ENCODE results near the gene DIMT1.

The DIMT1 gene

GRCh38 chr5:62348723-62349481 lies 54.8 kb downstream of the DIMT1 start:
- H3K27ac ChIP-seq (ENCODE audit: low read length, poor library complexity, severe bottlenecking), result no peak overlapping the region
- H2BK15ac ChIP-seq (ENCODE audit: low read depth, poor library complexity, severe bottlenecking), result no peak overlapping the region
- H3K18ac ChIP-seq (ENCODE audit: low read depth in 1 of 2, low read length in 2 of 2), result no peak overlapping the region
- H2AFZ ChIP-seq (ENCODE audit: low read depth, low read length), result no peak overlapping the region
- no peak overlapping the region for H3K14ac ChIP-seq (ENCODE audit: low read length in 2 of 2)
- peak overlapping the region; percentile 18 for H3K9ac ChIP-seq (ENCODE audit: low read length)
- no peaks in the 10 kb centered on the region for H3K4me1 ChIP-seq (ENCODE audit: control insufficient read depth, insufficient read depth, low read depth, low read length)
- peaks cover 7% of the 10 kb centered on the region for H3K79me1 ChIP-seq (replicated peaks; ENCODE audit: low read length, poor library complexity, severe bottlenecking)
- WGBS, result 100% methylated on average over 1 of the region's 1 CpG
- H3K23ac ChIP-seq (ENCODE audit: low read length in 2 of 2), result no peak overlapping the region
- H3K27me3 ChIP-seq (ENCODE audit: control insufficient read depth in 1 of 2, insufficient read depth in 1 of 2, low read length in 2 of 2), result no peaks in the 10 kb centered on the region
- H2BK120ac ChIP-seq (ENCODE audit: low read depth, low read length), result no peak overlapping the region
- DNase-seq, result no peak
- H3K4me3 ChIP-seq (ENCODE audit: insufficient read depth in 1 of 2, low read depth in 1 of 2, low read length in 2 of 2), result no peak overlapping the region
- H2BK12ac ChIP-seq (ENCODE audit: low read length in 2 of 2), result no peak overlapping the region
- no peak overlapping the region for H4K8ac ChIP-seq (ENCODE audit: low read length)
- no peaks in the 10 kb centered on the region for H3K9me3 ChIP-seq (ENCODE audit: control insufficient read depth, low read length)
- H2BK5ac ChIP-seq (ENCODE audit: low read depth, low read length, poor library complexity, severe bottlenecking), result no peak overlapping the region
- H4K91ac ChIP-seq (ENCODE audit: low read length), result no peak overlapping the region
- peaks cover 11 to 44% of the 10 kb centered on the region in 2 experiments for H3K36me3 ChIP-seq (ENCODE audit: control insufficient read depth in 1 of 2, insufficient read depth in 2 of 2, low read depth in 1 of 2, low read length in 2 of 2)
- no peak overlapping the region for H3K4ac ChIP-seq (ENCODE audit: low read depth in 1 of 2, low read length in 2 of 2)
- H2AK5ac ChIP-seq (ENCODE audit: low read length, severe bottlenecking), result no peak overlapping the region
- no peak overlapping the region for H3K4me2 ChIP-seq (ENCODE audit: low read length, poor library complexity, severe bottlenecking)

DNA sequence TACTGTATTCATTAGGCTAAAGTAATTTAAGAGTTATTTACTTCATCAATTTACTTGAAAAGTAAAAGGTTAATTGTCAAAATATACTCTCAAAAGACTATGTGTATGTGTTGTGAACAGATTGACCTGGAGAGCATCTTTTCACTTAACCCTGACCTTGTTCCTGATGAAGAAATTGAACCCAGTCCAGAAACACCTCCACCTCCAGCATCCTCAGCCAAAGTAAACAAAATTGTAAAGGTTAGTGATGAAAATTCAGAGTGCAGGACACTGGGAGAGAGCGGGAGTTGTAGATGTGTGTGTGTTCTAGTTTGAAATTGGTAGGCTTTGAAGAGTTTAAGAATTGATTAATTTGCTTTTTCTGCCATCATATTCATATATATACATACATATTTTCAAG lies 55.8 kb downstream of the DIMT1 start:
- Histone ChIP-seq H3K27me3 (ENCODE audit: control insufficient read depth in 1 of 2, insufficient read depth in 1 of 2, low read length in 2 of 2) (no peaks in the 10 kb centered on the region), H2AK5ac (ENCODE audit: low read length, severe bottlenecking) (no peak overlapping the region), H3K79me1 (replicated peaks; ENCODE audit: low read length, poor library complexity, severe bottlenecking) (peaks cover 7% of the 10 kb centered on the region), H2BK5ac (ENCODE audit: low read depth, low read length, poor library complexity, severe bottlenecking) (no peak overlapping the region), H2AFZ (ENCODE audit: low read depth, low read length) (no peak overlapping the region), H3K4me1 (ENCODE audit: control insufficient read depth, insufficient read depth, low read depth, low read length) (no peaks in the 10 kb centered on the region), H2BK120ac (ENCODE audit: low read depth, low read length) (no peak overlapping the region), H3K18ac (ENCODE audit: low read depth in 1 of 2, low read length in 2 of 2) (no peak overlapping the region), H3K4ac (ENCODE audit: low read depth in 1 of 2, low read length in 2 of 2) (no peak overlapping the region), H2BK15ac (ENCODE audit: low read depth, poor library complexity, severe bottlenecking) (no peak overlapping the region), H4K8ac (ENCODE audit: low read length) (no peak overlapping the region), H3K9ac (ENCODE audit: low read length) (no peak overlapping the region), H3K14ac (ENCODE audit: low read length in 2 of 2) (no peak overlapping the region), H2BK12ac (ENCODE audit: low read length in 2 of 2) (no peak overlapping the region), H3K27ac (ENCODE audit: low read length, poor library complexity, severe bottlenecking) (no peak overlapping the region), H4K91ac (ENCODE audit: low read length) (no peak overlapping the region), H3K9me3 (ENCODE audit: control insufficient read depth, low read length) (no peaks in the 10 kb centered on the region), H3K4me2 (ENCODE audit: low read length, poor library complexity, severe bottlenecking) (no peak overlapping the region), H3K36me3 (ENCODE audit: control insufficient read depth in 1 of 2, insufficient read depth in 2 of 2, low read depth in 1 of 2, low read length in 2 of 2) (peaks cover 11 to 34% of the 10 kb centered on the region in 2 experiments), H3K23ac (ENCODE audit: low read length in 2 of 2) (no peak overlapping the region), H3K4me3 (ENCODE audit: insufficient read depth in 1 of 2, low read depth in 1 of 2, low read length in 2 of 2) (no peak overlapping the region)
- DNase-seq, result no peak
- WGBS, result 80% methylated on average over 1 of the region's 1 CpG

GRCh38 chr5:62346748-62347147 lies 57.0 kb downstream of the DIMT1 start:
- peaks cover 6% of the 10 kb centered on the region for H3K79me1 ChIP-seq (replicated peaks; ENCODE audit: low read length, poor library complexity, severe bottlenecking)
- H3K18ac ChIP-seq (ENCODE audit: low read depth in 1 of 2, low read length in 2 of 2), result no peak overlapping the region
- 100% methylated on average over 2 of the region's 2 CpGs for WGBS
- H3K36me3 ChIP-seq (ENCODE audit: control insufficient read depth in 1 of 2, insufficient read depth in 2 of 2, low read depth in 1 of 2, low read length in 2 of 2), result peaks cover 11 to 27% of the 10 kb centered on the region in 2 experiments
- H4K91ac ChIP-seq (ENCODE audit: low read length), result no peak overlapping the region
- no peak overlapping the region for H3K4me3 ChIP-seq (ENCODE audit: insufficient read depth in 1 of 2, low read depth in 1 of 2, low read length in 2 of 2)
- H3K9me3 ChIP-seq (ENCODE audit: control insufficient read depth, low read length), result no peaks in the 10 kb centered on the region
- no peak overlapping the region for H2BK12ac ChIP-seq (ENCODE audit: low read length in 2 of 2)
- no peak overlapping the region for H2BK120ac ChIP-seq (ENCODE audit: low read depth, low read length)
- H2BK15ac ChIP-seq (ENCODE audit: low read depth, poor library complexity, severe bottlenecking), result no peak overlapping the region
- H2AFZ ChIP-seq (ENCODE audit: low read depth, low read length), result no peak overlapping the region
- no peak for DNase-seq
- no peak overlapping the region for H3K4ac ChIP-seq (ENCODE audit: low read depth in 1 of 2, low read length in 2 of 2)
- no peak overlapping the region for H3K9ac ChIP-seq (ENCODE audit: low read length)
- no peak overlapping the region for H2BK5ac ChIP-seq (ENCODE audit: low read depth, low read length, poor library complexity, severe bottlenecking)
- no peak overlapping the region for H2AK5ac ChIP-seq (ENCODE audit: low read length, severe bottlenecking)
- no peak overlapping the region for H3K27ac ChIP-seq (ENCODE audit: low read length, poor library complexity, severe bottlenecking)
- H3K4me1 ChIP-seq (ENCODE audit: control insufficient read depth, insufficient read depth, low read depth, low read length), result no peaks in the 10 kb centered on the region
- H3K14ac ChIP-seq (ENCODE audit: low read length in 2 of 2), result no peak overlapping the region
- no peak overlapping the region for H3K23ac ChIP-seq (ENCODE audit: low read length in 2 of 2)
- no peak overlapping the region for H3K4me2 ChIP-seq (ENCODE audit: low read length, poor library complexity, severe bottlenecking)
- no peak overlapping the region for H4K8ac ChIP-seq (ENCODE audit: low read length)
- H3K27me3 ChIP-seq (ENCODE audit: control insufficient read depth in 1 of 2, insufficient read depth in 1 of 2, low read length in 2 of 2), result no peaks in the 10 kb centered on the region

GRCh38 chr5:62343428-62343827 lies 60.3 kb downstream of the DIMT1 start:
- Histone ChIP-seq H3K79me1 (replicated peaks; ENCODE audit: low read length, poor library complexity, severe bottlenecking) (peaks cover 12% of the 10 kb centered on the region), H2AFZ (ENCODE audit: low read depth, low read length) (no peak overlapping the region), H2BK120ac (ENCODE audit: low read depth, low read length) (no peak overlapping the region), H3K9me3 (ENCODE audit: control insufficient read depth, low read length) (no peaks in the 10 kb centered on the region), H3K4me2 (ENCODE audit: low read length, poor library complexity, severe bottlenecking) (no peak overlapping the region), H3K4ac (ENCODE audit: low read depth in 1 of 2, low read length in 2 of 2) (no peak overlapping the region), H4K8ac (ENCODE audit: low read length) (no peak overlapping the region), H3K14ac (ENCODE audit: low read length in 2 of 2) (no peak overlapping the region), H3K4me3 (ENCODE audit: insufficient read depth in 1 of 2, low read depth in 1 of 2, low read length in 2 of 2) (no peak overlapping the region), H2AK5ac (ENCODE audit: low read length, severe bottlenecking) (no peak overlapping the region), H4K91ac (ENCODE audit: low read length) (no peak overlapping the region), H3K9ac (ENCODE audit: low read length) (no peak overlapping the region), H3K36me3 (ENCODE audit: control insufficient read depth in 1 of 2, insufficient read depth in 2 of 2, low read depth in 1 of 2, low read length in 2 of 2) (peaks cover 2 to 6% of the 10 kb centered on the region in 2 experiments), H3K4me1 (ENCODE audit: control insufficient read depth, insufficient read depth, low read depth, low read length) (no peaks in the 10 kb centered on the region), H3K27me3 (ENCODE audit: control insufficient read depth in 1 of 2, insufficient read depth in 1 of 2, low read length in 2 of 2) (no peaks in the 10 kb centered on the region), H3K27ac (ENCODE audit: low read length, poor library complexity, severe bottlenecking) (no peak overlapping the region), H2BK5ac (ENCODE audit: low read depth, low read length, poor library complexity, severe bottlenecking) (no peak overlapping the region), H2BK12ac (ENCODE audit: low read length in 2 of 2) (no peak overlapping the region), H2BK15ac (ENCODE audit: low read depth, poor library complexity, severe bottlenecking) (no peak overlapping the region), H3K18ac (ENCODE audit: low read depth in 1 of 2, low read length in 2 of 2) (no peak overlapping the region), H3K23ac (ENCODE audit: low read length in 2 of 2) (no peak overlapping the region)
- no peak for DNase-seq
- 96% methylated on average over 1 of the region's 1 CpG for WGBS

All from mesenchymal stem cell (in vitro differentiated cells and primary cell).